Right atrium auricular region (tissue), 2 donors: ENCODE data around the gene VSIG8. TPM values are rescaled to one million over a fixed set of nuclear protein-coding genes. Genes with fewer than 3 reads are reported as not detected.
A peak's percentile ranks its signal among the peaks of the same experiment; 100 is the strongest.

Experiments
- DNase-seq: peaks from one replicate; pipeline ENCODE4 v3.0.0-alpha.2; 2019; ENCODE audit warnings: low spot score
- H3K27ac ChIP-seq, 2 donors: fragments of 200-600 bp; sonication (generic); 1 replicate in 1 of 2; 2 replicates in 1 of 2; pipeline ENCODE4 v1.5.1; 2016 to 2019
- H3K27me3 ChIP-seq, 2 donors: fragments of 200-600 bp; sonication (generic); one replicate each; pipeline versions ENCODE4 v1.5.1 to v1.6.0; 2017 to 2019
- H3K36me3 ChIP-seq: fragments of 200-600 bp; sonication (generic); one replicate; pipeline ENCODE4 v1.5.1; 2016
- H3K4me1 ChIP-seq, 2 donors: fragments of 200-600 bp; sonication (generic); one replicate each; pipeline versions ENCODE4 v1.5.1 to v1.6.0; 2017 to 2019
- H3K4me3 ChIP-seq, 2 donors: fragments of 200-600 bp; sonication (generic); 1 replicate in 1 of 2; 2 replicates in 1 of 2; pipeline ENCODE4 v1.5.1; 2017 to 2019; ENCODE audit warnings: mild to moderate bottlenecking in 1 of 2, moderate library complexity in 1 of 2
- H3K9me3 ChIP-seq, 2 donors: fragments of 200-600 bp; sonication (generic); one replicate each; pipeline ENCODE4 v1.5.1; 2019
- CTCF ChIP-seq, 2 donors: fragments of 200-600 bp; sonication (generic); IDR thresholded peaks; one replicate each; pipeline ENCODE4 v1.5.1; 2019; ENCODE audit warnings: antibody characterized with exemption in 2 of 2
- total RNA-seq, 2 donors: library from RNA; depleted of rRNA; stranded (reverse); fragments of >200 nt; gene quantifications; one replicate each; pipeline ENCODE4 v1.1.0, GENCODE V29; 2016

The VSIG8 gene
- total RNA-seq, 2 donors from 2014 or later: not detected

DNA sequence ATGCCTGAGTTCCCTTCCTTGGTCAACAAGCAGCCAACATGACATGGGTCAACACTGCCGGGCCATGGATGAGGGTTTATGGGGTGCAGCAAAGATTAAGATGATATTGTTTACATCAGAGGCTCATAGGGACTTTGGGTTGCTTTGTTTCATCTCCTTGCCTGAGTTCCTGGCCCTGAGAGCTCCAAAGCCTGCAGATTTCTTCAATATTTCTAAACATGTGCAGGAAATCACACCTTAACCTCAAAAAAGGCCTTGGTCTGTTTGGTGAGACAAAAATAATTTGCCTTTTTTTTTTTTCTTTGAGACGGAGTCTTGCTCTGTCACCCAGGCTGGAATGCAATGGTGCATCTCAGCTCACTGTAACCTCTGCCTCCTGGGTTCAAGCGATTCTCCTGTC, 34.9 kb downstream of the VSIG8 start:
- TF ChIP-seq CTCF (IDR thresholded peaks at IDR 0.05): no peak
- Histone ChIP-seq H3K27ac (no peak overlapping the region), H3K4me3 (no peak overlapping the region), H3K27me3 (no peaks in the 10 kb centered on the region), H3K9me3 (no peaks in the 10 kb centered on the region), H3K36me3 (no peaks in the 10 kb centered on the region), H3K4me1 (peaks cover 0 to 19% of the 10 kb centered on the region in 2 donors)
- no peak for DNase-seq

- no peak overlapping the region for H3K4me3 ChIP-seq
- H3K36me3 ChIP-seq: no peaks in the 10 kb centered on the region
- no peak for DNase-seq
- no peak for TF ChIP-seq CTCF (IDR thresholded peaks at IDR 0.05)
- H3K9me3 ChIP-seq: no peaks in the 10 kb centered on the region
- H3K27ac ChIP-seq: peak overlapping the region in 1 of 2 donors; percentile 7
- peaks cover 0 to 19% of the 10 kb centered on the region in 2 donors for H3K4me1 ChIP-seq
- no peaks in the 10 kb centered on the region for H3K27me3 ChIP-seq
These were observed 35.4 kb downstream of the VSIG8 start for GRCh38 chr1:159827102-159827490.

DNA sequence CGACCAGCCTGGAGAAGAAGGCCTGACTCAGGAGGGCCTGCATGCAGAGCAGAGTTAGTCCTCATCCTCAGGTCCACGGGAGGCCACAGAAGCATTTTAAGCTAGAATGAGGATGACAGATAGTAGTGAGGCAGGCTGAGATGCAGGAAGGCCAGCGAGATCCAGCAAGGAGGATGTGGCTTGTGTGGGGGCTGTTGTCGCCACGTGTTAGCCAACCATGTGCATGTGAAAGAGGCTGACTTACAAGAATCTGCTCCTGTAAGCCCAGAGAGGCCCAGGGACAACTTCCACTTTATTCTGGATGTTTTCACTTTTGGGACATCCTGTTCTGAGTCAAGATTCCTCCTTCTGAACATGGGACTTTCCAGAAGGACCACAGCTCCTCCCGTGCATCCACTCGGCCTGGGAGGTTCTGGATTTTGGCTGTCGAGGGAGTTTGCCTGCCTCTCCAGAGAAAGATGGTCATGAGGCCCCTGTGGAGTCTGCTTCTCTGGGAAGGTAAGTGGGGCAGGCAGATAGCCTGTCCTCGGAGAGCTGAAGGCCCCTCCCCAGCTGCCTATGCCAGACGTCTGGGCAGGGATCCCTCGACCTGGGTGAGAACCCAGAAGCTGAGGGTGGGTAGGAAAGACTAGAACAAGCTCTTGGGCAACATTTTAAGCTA, 35.9 kb downstream of the VSIG8 start, which contains the start of gene SLAMF8:
Gene SLAMF8 (plus strand): TSS at position 433 of the 661 bp plus-strand sequence. CDS start 26 bp downstream, at position 459.
- no peak for TF ChIP-seq CTCF (IDR thresholded peaks at IDR 0.05)
- Histone ChIP-seq H3K9me3 (no peaks in the 10 kb centered on the region), H3K27me3 (no peaks in the 10 kb centered on the region), H3K27ac (peak within 1 kb of the TSS in 1 of 2 donors; percentile 7), H3K36me3 (no peaks in the 10 kb centered on the region), H3K4me1 (peaks cover 0 to 17% of the 10 kb centered on the region in 2 donors), H3K4me3 (no peak within 1 kb of the TSS)
- peak; percentile 68 for DNase-seq

GRCh38 chr1:159825564-159825963, 36.9 kb downstream of the VSIG8 start:
- H3K27ac ChIP-seq: no peak overlapping the region
- H3K9me3 ChIP-seq: no peaks in the 10 kb centered on the region
- no peak for TF ChIP-seq CTCF (IDR thresholded peaks at IDR 0.05)
- DNase-seq: no peak
- no peak overlapping the region for H3K4me3 ChIP-seq
- peaks cover 0 to 13% of the 10 kb centered on the region in 2 donors for H3K4me1 ChIP-seq
- no peaks in the 10 kb centered on the region for H3K27me3 ChIP-seq
- H3K36me3 ChIP-seq: no peaks in the 10 kb centered on the region

GRCh38 chr1:159823406-159823805, 39.1 kb downstream of the VSIG8 start:
- Histone ChIP-seq H3K9me3 (no peaks in the 10 kb centered on the region), H3K27me3 (no peaks in the 10 kb centered on the region), H3K4me1 (no peaks in the 10 kb centered on the region), H3K36me3 (no peaks in the 10 kb centered on the region), H3K27ac (no peak overlapping the region), H3K4me3 (no peak overlapping the region)
- DNase-seq: no peak
- TF ChIP-seq CTCF (IDR thresholded peaks at IDR 0.05): no peak
